HepG2 (cell line): ENCODE data around the gene TIMM23. TPM values are rescaled to one million over a fixed set of nuclear protein-coding genes. Genes with fewer than 3 reads are reported as not detected.
A peak's percentile ranks its signal among the peaks of the same experiment; 100 is the strongest.

ENCODE experiments used
- ARNTL ChIP-seq: sonication (generic); formaldehyde crosslinking; IDR thresholded peaks from 2 replicates; pipeline ENCODE4 v1.4.0; 2020; ENCODE audit warnings: mild to moderate bottlenecking, missing genetic modification reagents
- ATAD3A ChIP-seq: sonication (generic); formaldehyde crosslinking; IDR thresholded peaks from 2 replicates; pipeline ENCODE4 v1.4.0; 2020; ENCODE audit warnings: missing genetic modification reagents
- DR1 ChIP-seq: sonication (generic); formaldehyde crosslinking; IDR thresholded peaks from 2 replicates; pipeline ENCODE4 v1.8.0; 2021; ENCODE audit warnings: mild to moderate bottlenecking, missing genetic modification reagents, inconsistent platforms
- MAZ ChIP-seq, 2 experiments: sonication (generic) in 1 of 2; formaldehyde crosslinking in 1 of 2; IDR thresholded peaks; 2 replicates each; pipeline versions ENCODE4 v1.5.0 to v1.6.1; 2012 to 2020; ENCODE audit warnings: low read depth in 2 of 2, mild to moderate bottlenecking in 2 of 2, borderline replicate concordance in 1 of 2, improper control_type of control experiment in 1 of 2, low read length in 1 of 2, missing genetic modification reagents in 1 of 2, moderate library complexity in 1 of 2
- MTF1 ChIP-seq: sonication (generic); formaldehyde crosslinking; IDR thresholded peaks from 2 replicates; pipeline ENCODE4 v1.5.0; 2020; ENCODE audit warnings: missing genetic modification reagents
- POLR2A ChIP-seq, 2 experiments: IDR thresholded peaks; 2 replicates each; pipeline ENCODE4 v1.6.1; 2011; ENCODE audit warnings: low read depth in 2 of 2, low read length in 2 of 2, mild to moderate bottlenecking in 1 of 2, moderate library complexity in 1 of 2; ENCODE audit not compliant: insufficient read depth in 1 of 2
- SATB2 ChIP-seq: sonication (generic); formaldehyde crosslinking; IDR thresholded peaks from 2 replicates; pipeline ENCODE4 v1.5.0; 2020; ENCODE audit warnings: missing genetic modification reagents
- TBX2 ChIP-seq: sonication (generic); formaldehyde crosslinking; IDR thresholded peaks from 2 replicates; pipeline ENCODE4 v1.5.0; 2020; ENCODE audit warnings: missing genetic modification reagents, mild to moderate bottlenecking, borderline replicate concordance
- TFE3 ChIP-seq: IDR thresholded peaks from 2 replicates; pipeline ENCODE4 v1.6.1; 2016
- ZFY ChIP-seq: sonication (generic); formaldehyde crosslinking; IDR thresholded peaks from 2 replicates; pipeline ENCODE4 v1.4.0; 2020; ENCODE audit warnings: missing genetic modification reagents
- ZKSCAN5 ChIP-seq: sonication (generic); formaldehyde crosslinking; IDR thresholded peaks from 2 replicates; pipeline ENCODE4 v1.5.1; 2020; ENCODE audit warnings: mild to moderate bottlenecking, missing genetic modification reagents
- ZNF337 ChIP-seq: sonication (generic); formaldehyde crosslinking; IDR thresholded peaks from 2 replicates; pipeline ENCODE4 v1.5.1; 2020; ENCODE audit warnings: missing genetic modification reagents, low read depth, mild to moderate bottlenecking, borderline replicate concordance
- ZNF441 ChIP-seq: sonication (generic); formaldehyde crosslinking; IDR thresholded peaks from 2 replicates; pipeline ENCODE4 v1.7.0; 2021; ENCODE audit warnings: missing genetic modification reagents, borderline replicate concordance
- ZNF503 ChIP-seq: sonication (generic); formaldehyde crosslinking; IDR thresholded peaks from 2 replicates; pipeline ENCODE4 v1.4.0; 2020; ENCODE audit warnings: missing genetic modification reagents
- ZNF569 ChIP-seq: sonication (generic); formaldehyde crosslinking; IDR thresholded peaks from 2 replicates; pipeline ENCODE4 v1.5.0; 2020; ENCODE audit warnings: mild to moderate bottlenecking, missing genetic modification reagents, moderate library complexity, borderline replicate concordance
- ZNF850 ChIP-seq: sonication (generic); formaldehyde crosslinking; conservative IDR thresholded peaks from 2 replicates; pipeline ENCODE4 v1.9.0; 2021; ENCODE audit warnings: mild to moderate bottlenecking, missing genetic modification reagents
- ZSCAN25 ChIP-seq: sonication (generic); formaldehyde crosslinking; IDR thresholded peaks from 2 replicates; pipeline ENCODE4 v1.8.0; 2022; ENCODE audit warnings: mild to moderate bottlenecking, missing genetic modification reagents
- polyA plus RNA-seq, 8 experiments: library from polyadenylated mRNA; depleted of rRNA in 3 of 8; stranded (reverse) in 7 of 8; unstranded in 1 of 8; fragments of >200 nt; fragmentation: Illumina TruSeq in 4 of 8; extraction: Trizol in 4 of 8; gene quantifications; 2 replicates each; pipeline versions ENCODE4 v1.2.1 to v1.2.3, GENCODE V29; 2011 to 2016; ENCODE audit warnings: low read depth in 4 of 8, missing spikeins in 1 of 8, mixed read lengths in 1 of 8; ENCODE audit not compliant: insufficient read depth in 1 of 8
- total RNA-seq, 5 experiments: library from RNA; depleted of rRNA; stranded (reverse); fragments of >200 nt; fragmentation: Illumina TruSeq; extraction: Trizol; gene quantifications; 2 replicates each; pipeline ENCODE4 v1.2.3, GENCODE V29; 2016; ENCODE audit warnings: low read depth in 1 of 5
- TF ChIP-seq, protein P1 (sequence below): IDR thresholded peaks from 2 replicates; pipeline ENCODE4 v1.6.1; 2016; ENCODE audit warnings: low read depth, borderline replicate concordance
- TF ChIP-seq, protein P2 (sequence below): sonication (generic); formaldehyde crosslinking; IDR thresholded peaks from 2 replicates; pipeline ENCODE4 v1.4.0; 2020; ENCODE audit warnings: missing genetic modification reagents, mild to moderate bottlenecking, borderline replicate concordance
- TF ChIP-seq, protein P3 (sequence below): sonication (generic); formaldehyde crosslinking; IDR thresholded peaks from 2 replicates; pipeline ENCODE4 v1.5.0; 2020; ENCODE audit warnings: missing genetic modification reagents
- TF ChIP-seq, protein P4 (sequence below): IDR thresholded peaks from 2 replicates; pipeline ENCODE4 v1.6.1; 2018; ENCODE audit warnings: missing genetic modification reagents, mild to moderate bottlenecking, missing compliant biosample characterization

Gene TIMM23
- total and polyA plus RNA-seq, 2 of the 13 experiments (the other 11 are each of a cell fraction or from before 2014, with no cell fraction given): 80.2 to 98.6 TPM

DNA sequence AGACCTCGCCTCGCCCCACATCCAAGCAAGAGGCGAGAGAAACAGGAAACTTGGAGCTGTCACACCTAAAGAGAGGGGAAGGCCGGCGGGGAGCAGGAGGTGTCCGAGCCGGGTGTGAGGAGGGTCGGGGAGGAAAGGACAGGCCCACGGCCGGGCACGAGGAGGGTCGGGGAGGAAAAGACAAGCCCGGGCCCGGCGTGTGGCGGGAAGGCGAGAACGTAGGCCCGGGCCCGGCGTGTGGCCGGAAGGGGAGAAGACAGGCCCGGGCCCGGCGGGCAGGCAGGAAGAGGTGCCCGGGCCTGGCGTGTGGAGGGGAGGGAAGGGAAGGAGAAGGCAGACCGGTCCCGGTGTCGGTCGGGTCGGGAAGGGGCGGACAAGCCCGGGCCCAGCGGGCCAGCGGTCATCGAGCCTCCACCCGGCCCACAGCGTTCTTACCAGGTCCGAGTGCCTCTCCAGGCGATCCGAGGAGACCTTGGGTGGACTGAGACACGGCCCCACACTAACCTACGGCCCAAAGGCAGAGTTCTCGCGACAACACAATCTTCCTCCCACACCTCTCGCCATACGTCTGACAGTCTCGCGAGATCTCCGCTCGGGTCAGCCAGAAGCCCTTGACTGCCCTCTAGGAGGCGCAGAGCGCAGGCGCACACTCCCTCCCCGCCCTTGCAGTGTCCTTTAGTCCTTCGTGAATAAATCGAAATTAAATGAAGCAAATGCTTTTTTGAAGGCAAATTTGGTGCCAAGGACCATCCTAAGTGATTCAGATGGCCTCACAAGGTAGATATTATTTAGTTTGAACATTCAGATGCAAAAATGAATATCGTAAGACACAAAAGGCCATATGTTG lies 58.0 kb downstream of the TIMM23 start, which contains the start of gene NCOA4 (continued):
- TF ChIP-seq, protein P1, sequence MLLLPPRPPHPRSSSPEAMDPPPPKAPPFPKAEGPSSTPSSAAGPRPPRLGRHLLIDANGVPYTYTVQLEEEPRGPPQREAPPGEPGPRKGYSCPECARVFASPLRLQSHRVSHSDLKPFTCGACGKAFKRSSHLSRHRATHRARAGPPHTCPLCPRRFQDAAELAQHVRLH (CRISPR knock-in tag): peak; percentile 18; the same call in 1 of the 2 replicates
- TF ChIP-seq ZNF337 (CRISPR knock-in tag) (no peak), DR1 (CRISPR knock-in tag) (peak; percentile 70; the same call in 1 of the 2 replicates), TBX2 (CRISPR knock-in tag) (peak; percentile 76; the same call in 1 of the 2 replicates), ZFY (CRISPR knock-in tag) (peak; percentile 92), MTF1 (CRISPR knock-in tag) (no peak), ZKSCAN5 (CRISPR knock-in tag) (no peak), TFE3 (CRISPR knock-in tag) (peak; percentile 35; the same call in 1 of the 2 replicates), ARNTL (CRISPR knock-in tag) (0 out of 2 replicates have a peak, but pooled peaks have one; percentile 62), POLR2A (IDR thresholded peaks at IDR 0.05; ENCODE audit: insufficient read depth in 1 of 2, low read depth in 2 of 2, low read length in 2 of 2) (peak; percentile 95 to 97), ZSCAN25 (CRISPR knock-in tag) (peak; percentile 81), ZNF503 (0 out of 2 replicates have a peak, but pooled peaks have one; percentile 43), SATB2 (CRISPR knock-in tag) (no peak; the same call in 1 of the 2 replicates), MAZ (IDR thresholded peaks at IDR 0.05; ENCODE audit: borderline replicate concordance, low read depth, low read length) (no peak), MAZ (CRISPR knock-in tag; IDR thresholded peaks at IDR 0.05; ENCODE audit: low read depth) (peak; percentile 40; the same call in 1 of the 2 replicates), ZNF569 (0 out of 2 replicates have a peak, but pooled peaks have one; percentile 37), ATAD3A (CRISPR knock-in tag) (no peak), ZNF441 (CRISPR knock-in tag) (no peak; the same call in none of the 2 replicates), ZNF850 (CRISPR knock-in tag) (no peak; the same call in 1 of the 2 replicates)
- TF ChIP-seq, protein P2, sequence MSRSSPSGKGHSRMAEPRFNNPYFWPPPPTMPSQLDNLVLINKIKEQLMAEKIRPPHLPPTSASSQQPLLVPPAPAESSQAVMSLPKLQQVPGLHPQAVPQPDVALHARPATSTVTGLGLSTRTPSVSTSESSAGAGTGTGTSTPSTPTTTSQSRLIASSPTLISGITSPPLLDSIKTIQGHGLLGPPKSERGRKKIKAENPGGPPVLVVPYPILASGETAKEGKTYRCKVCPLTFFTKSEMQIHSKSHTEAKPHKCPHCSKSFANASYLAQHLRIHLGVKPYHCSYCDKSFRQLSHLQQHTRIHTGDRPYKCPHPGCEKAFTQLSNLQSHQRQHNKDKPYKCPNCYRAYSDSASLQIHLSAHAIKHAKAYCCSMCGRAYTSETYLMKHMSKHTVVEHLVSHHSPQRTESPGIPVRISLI: 0 out of 2 replicates have a peak, but pooled peaks have one; percentile 5
- TF ChIP-seq, protein P3, sequence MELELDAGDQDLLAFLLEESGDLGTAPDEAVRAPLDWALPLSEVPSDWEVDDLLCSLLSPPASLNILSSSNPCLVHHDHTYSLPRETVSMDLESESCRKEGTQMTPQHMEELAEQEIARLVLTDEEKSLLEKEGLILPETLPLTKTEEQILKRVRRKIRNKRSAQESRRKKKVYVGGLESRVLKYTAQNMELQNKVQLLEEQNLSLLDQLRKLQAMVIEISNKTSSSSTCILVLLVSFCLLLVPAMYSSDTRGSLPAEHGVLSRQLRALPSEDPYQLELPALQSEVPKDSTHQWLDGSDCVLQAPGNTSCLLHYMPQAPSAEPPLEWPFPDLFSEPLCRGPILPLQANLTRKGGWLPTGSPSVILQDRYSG (CRISPR knock-in tag): 0 out of 2 replicates have a peak, but pooled peaks have one; percentile 21
- TF ChIP-seq, protein P4, sequence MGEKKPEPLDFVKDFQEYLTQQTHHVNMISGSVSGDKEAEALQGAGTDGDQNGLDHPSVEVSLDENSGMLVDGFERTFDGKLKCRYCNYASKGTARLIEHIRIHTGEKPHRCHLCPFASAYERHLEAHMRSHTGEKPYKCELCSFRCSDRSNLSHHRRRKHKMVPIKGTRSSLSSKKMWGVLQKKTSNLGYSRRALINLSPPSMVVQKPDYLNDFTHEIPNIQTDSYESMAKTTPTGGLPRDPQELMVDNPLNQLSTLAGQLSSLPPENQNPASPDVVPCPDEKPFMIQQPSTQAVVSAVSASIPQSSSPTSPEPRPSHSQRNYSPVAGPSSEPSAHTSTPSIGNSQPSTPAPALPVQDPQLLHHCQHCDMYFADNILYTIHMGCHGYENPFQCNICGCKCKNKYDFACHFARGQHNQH: peak; percentile 60; the same call in 1 of the 2 replicates
